Mucosa of rectum (tissue), 2 donors: ENCODE results near the gene CYFIP1.

Experiments
- H3K27ac ChIP-seq, 2 donors: one replicate each; pipeline ENCODE4 v1.7.0; 2013; ENCODE audit warnings: inconsistent platforms in 2 of 2, low read depth in 2 of 2, low read length in 2 of 2
- H3K27me3 ChIP-seq, 2 donors: one replicate each; pipeline ENCODE4 v1.7.0; 2013; ENCODE audit warnings: low read length in 2 of 2; ENCODE audit not compliant: control insufficient read depth in 2 of 2, insufficient read depth in 2 of 2
- H3K36me3 ChIP-seq, 2 donors: one replicate each; pipeline ENCODE4 v1.7.0; 2013; ENCODE audit warnings: low read length in 2 of 2; ENCODE audit not compliant: control insufficient read depth in 2 of 2, insufficient read depth in 2 of 2
- H3K4me1 ChIP-seq, 2 donors: one replicate each; pipeline ENCODE4 v1.7.0; 2013; ENCODE audit warnings: low read length in 2 of 2, mild to moderate bottlenecking in 1 of 2; ENCODE audit not compliant: control insufficient read depth in 2 of 2, insufficient read depth in 2 of 2
- H3K4me3 ChIP-seq, 2 donors: one replicate each; pipeline ENCODE4 v1.7.0; 2013; ENCODE audit warnings: low read length in 2 of 2
- H3K9ac ChIP-seq, 2 donors: one replicate each; pipeline ENCODE4 v1.7.0; 2013; ENCODE audit warnings: low read length in 2 of 2, low read depth in 1 of 2, mild to moderate bottlenecking in 1 of 2
- H3K9me3 ChIP-seq, 2 donors: one replicate each; pipeline ENCODE4 v1.7.0; 2013; ENCODE audit warnings: low read length in 2 of 2; ENCODE audit not compliant: control insufficient read depth in 2 of 2
- donor health status: healthy.
- donor health status: Normal muscosa, but diverticular disease.

Gene CYFIP1

GRCh38 chr15:22872936-22873701 is 107.0 kb downstream of the CYFIP1 start:
- Histone ChIP-seq H3K36me3 (peaks cover 63 to 66% of the 10 kb centered on the region in 2 donors), H3K9me3 (no peaks in the 10 kb centered on the region), H3K4me1 (no peaks in the 10 kb centered on the region), H3K27ac (no peak overlapping the region), H3K27me3 (no peaks in the 10 kb centered on the region), H3K4me3 (no peak overlapping the region), H3K9ac (no peak overlapping the region)

GRCh38 chr15:22871481-22872086 is 108.6 kb downstream of the CYFIP1 start:
- no peaks in the 10 kb centered on the region for H3K27me3 ChIP-seq
- H3K9ac ChIP-seq = no peak overlapping the region
- peaks cover 68 to 69% of the 10 kb centered on the region in 2 donors for H3K36me3 ChIP-seq
- no peaks in the 10 kb centered on the region for H3K4me1 ChIP-seq
- H3K4me3 ChIP-seq = no peak overlapping the region
- no peak overlapping the region for H3K27ac ChIP-seq
- no peaks in the 10 kb centered on the region for H3K9me3 ChIP-seq

GRCh38 chr15:22870865-22871264 is 109.3 kb downstream of the CYFIP1 start:
- Histone ChIP-seq H3K36me3 (peaks cover 74% of the 10 kb centered on the region in 2 donors), H3K27me3 (no peaks in the 10 kb centered on the region), H3K9ac (no peak overlapping the region), H3K4me3 (no peak overlapping the region), H3K9me3 (no peaks in the 10 kb centered on the region), H3K27ac (no peak overlapping the region), H3K4me1 (no peaks in the 10 kb centered on the region)

GRCh38 chr15:22869856-22870255 is 110.3 kb downstream of the CYFIP1 start:
- Histone ChIP-seq H3K9me3 (no peaks in the 10 kb centered on the region), H3K36me3 (peaks cover 72 to 79% of the 10 kb centered on the region in 2 donors), H3K9ac (no peak overlapping the region), H3K4me3 (no peak overlapping the region), H3K4me1 (no peaks in the 10 kb centered on the region), H3K27ac (no peak overlapping the region), H3K27me3 (no peaks in the 10 kb centered on the region)

- H3K4me1 ChIP-seq = no peaks in the 10 kb centered on the region
- H3K36me3 ChIP-seq = peaks cover 69 to 78% of the 10 kb centered on the region in 2 donors
- H3K27ac ChIP-seq = no peak overlapping the region
- no peak overlapping the region for H3K4me3 ChIP-seq
- no peak overlapping the region for H3K9ac ChIP-seq
- H3K9me3 ChIP-seq = no peaks in the 10 kb centered on the region
- no peaks in the 10 kb centered on the region for H3K27me3 ChIP-seq
Measured at GRCh38 chr15:22868928-22869327, 111.2 kb downstream of the CYFIP1 start.

GRCh38 chr15:22868495-22868894 is 111.7 kb downstream of the CYFIP1 start:
- Histone ChIP-seq H3K9ac (no peak overlapping the region), H3K4me3 (no peak overlapping the region), H3K4me1 (no peaks in the 10 kb centered on the region), H3K27ac (no peak overlapping the region), H3K27me3 (no peaks in the 10 kb centered on the region), H3K36me3 (peaks cover 67 to 78% of the 10 kb centered on the region in 2 donors), H3K9me3 (no peaks in the 10 kb centered on the region)

- Histone ChIP-seq H3K27ac (no peak overlapping the region), H3K4me3 (no peak overlapping the region), H3K9me3 (no peaks in the 10 kb centered on the region), H3K4me1 (no peaks in the 10 kb centered on the region), H3K27me3 (no peaks in the 10 kb centered on the region), H3K9ac (no peak overlapping the region), H3K36me3 (peaks cover 60 to 78% of the 10 kb centered on the region in 2 donors)
Measured at GRCh38 chr15:22867886-22868285, 112.3 kb downstream of the CYFIP1 start.

GRCh38 chr15:22866079-22866478 is 114.1 kb downstream of the CYFIP1 start:
- H3K9me3 ChIP-seq = no peaks in the 10 kb centered on the region
- H3K27ac ChIP-seq = no peak overlapping the region
- H3K4me3 ChIP-seq = no peak overlapping the region
- no peaks in the 10 kb centered on the region for H3K4me1 ChIP-seq
- H3K9ac ChIP-seq = no peak overlapping the region
- no peaks in the 10 kb centered on the region for H3K27me3 ChIP-seq
- H3K36me3 ChIP-seq = peaks cover 56 to 77% of the 10 kb centered on the region in 2 donors

- H3K9me3 ChIP-seq = no peaks in the 10 kb centered on the region
- no peaks in the 10 kb centered on the region for H3K4me1 ChIP-seq
- H3K4me3 ChIP-seq = no peak overlapping the region
- peaks cover 45 to 68% of the 10 kb centered on the region in 2 donors for H3K36me3 ChIP-seq
- H3K27ac ChIP-seq = no peak overlapping the region
- no peak overlapping the region for H3K9ac ChIP-seq
- H3K27me3 ChIP-seq = no peaks in the 10 kb centered on the region
Measured at GRCh38 chr15:22863356-22863755, 116.8 kb downstream of the CYFIP1 start.

- Histone ChIP-seq H3K36me3 (peaks cover 32 to 50% of the 10 kb centered on the region in 2 donors), H3K9ac (no peak overlapping the region), H3K27ac (no peak overlapping the region), H3K27me3 (no peaks in the 10 kb centered on the region), H3K4me3 (no peak overlapping the region), H3K4me1 (no peaks in the 10 kb centered on the region), H3K9me3 (no peaks in the 10 kb centered on the region)
Measured at GRCh38 chr15:22861161-22861560, 119.0 kb downstream of the CYFIP1 start.
